Astrocyte of the cerebellum (primary cell): Measurements from ENCODE around the gene KRTAP10-6.
"Not testable (repeated sequence)": the region's sequence is repeated elsewhere in the genome, so short reads cannot be mapped to it uniquely, and the experiment has no call there.

Experiments used
- DNase-seq: peaks from one replicate; pipeline ENCODE4 v3.0.0-alpha.2; 2011; ENCODE audit warnings: low read depth
- H3K4me3 ChIP-seq: 2 replicates; pipeline ENCODE4 v1.5.1; 2011; ENCODE audit warnings: mild to moderate bottlenecking, low read depth, low read length, moderate library complexity
- CTCF ChIP-seq: IDR thresholded peaks from 2 replicates; pipeline ENCODE4 v1.5.1; 2012; ENCODE audit warnings: low read length, low read depth, moderate library complexity, mild to moderate bottlenecking; ENCODE audit errors: missing control alignments
- in situ Hi-C: cut with HindIII; loops from 2 replicates; pipeline ENCODE4 v1.10.0; 2017; ENCODE audit warnings: low sequenced_read_pairs

The KRTAP10-6 gene

GRCh38 chr21:44598061-44598460 lies 5.8 kb upstream of the KRTAP10-6 start:
- in situ Hi-C loops = no loop called here
- TF ChIP-seq CTCF = no peak
- DNase-seq = no peak
- no peak overlapping the region for H3K4me3 ChIP-seq

- no peak overlapping the region for H3K4me3 ChIP-seq
- TF ChIP-seq CTCF = no peak
- in situ Hi-C loops = no loop called here
- no peak for DNase-seq
These were observed 3.9 kb upstream of the KRTAP10-6 start for GRCh38 chr21:44596068-44596725.

- no peak for TF ChIP-seq CTCF
- in situ Hi-C loops = no loop called here
- no peak overlapping the region for H3K4me3 ChIP-seq
- DNase-seq = no peak
These were observed 3.2 kb upstream of the KRTAP10-6 start for GRCh38 chr21:44595524-44595923.

- in situ Hi-C loops = no loop called here
- no peak overlapping the region for H3K4me3 ChIP-seq
- no peak for TF ChIP-seq CTCF
- no peak for DNase-seq
These were observed 2.2 kb upstream of the KRTAP10-6 start for GRCh38 chr21:44594406-44594916.

GRCh38 chr21:44593598-44594405 lies 1.5 kb upstream of the KRTAP10-6 start:
- no peak overlapping the region for H3K4me3 ChIP-seq
- TF ChIP-seq CTCF = no peak
- no peak for DNase-seq
- in situ Hi-C loops = no loop called here

- DNase-seq, in situ Hi-C loops, H3K4me3 ChIP-seq: not testable (repeated sequence)
These were observed 539 bp downstream of the KRTAP10-6 start for GRCh38 chr21:44591801-44592130.

- DNase-seq, in situ Hi-C loops, H3K4me3 ChIP-seq: not testable (repeated sequence)
These were observed 1.2 kb downstream of the KRTAP10-6 start for GRCh38 chr21:44590897-44591800.
